ENCODE measurements around the gene ALLC.

- TF ChIP-seq POLR2AphosphoS5 (IDR thresholded peaks at IDR 0.05; ENCODE audit: low read depth, low read length) (no peak), TAF1 (IDR thresholded peaks at IDR 0.05; ENCODE audit: borderline replicate concordance, insufficient read depth, low read length) (no peak)
- TF ChIP-seq, protein P1, sequence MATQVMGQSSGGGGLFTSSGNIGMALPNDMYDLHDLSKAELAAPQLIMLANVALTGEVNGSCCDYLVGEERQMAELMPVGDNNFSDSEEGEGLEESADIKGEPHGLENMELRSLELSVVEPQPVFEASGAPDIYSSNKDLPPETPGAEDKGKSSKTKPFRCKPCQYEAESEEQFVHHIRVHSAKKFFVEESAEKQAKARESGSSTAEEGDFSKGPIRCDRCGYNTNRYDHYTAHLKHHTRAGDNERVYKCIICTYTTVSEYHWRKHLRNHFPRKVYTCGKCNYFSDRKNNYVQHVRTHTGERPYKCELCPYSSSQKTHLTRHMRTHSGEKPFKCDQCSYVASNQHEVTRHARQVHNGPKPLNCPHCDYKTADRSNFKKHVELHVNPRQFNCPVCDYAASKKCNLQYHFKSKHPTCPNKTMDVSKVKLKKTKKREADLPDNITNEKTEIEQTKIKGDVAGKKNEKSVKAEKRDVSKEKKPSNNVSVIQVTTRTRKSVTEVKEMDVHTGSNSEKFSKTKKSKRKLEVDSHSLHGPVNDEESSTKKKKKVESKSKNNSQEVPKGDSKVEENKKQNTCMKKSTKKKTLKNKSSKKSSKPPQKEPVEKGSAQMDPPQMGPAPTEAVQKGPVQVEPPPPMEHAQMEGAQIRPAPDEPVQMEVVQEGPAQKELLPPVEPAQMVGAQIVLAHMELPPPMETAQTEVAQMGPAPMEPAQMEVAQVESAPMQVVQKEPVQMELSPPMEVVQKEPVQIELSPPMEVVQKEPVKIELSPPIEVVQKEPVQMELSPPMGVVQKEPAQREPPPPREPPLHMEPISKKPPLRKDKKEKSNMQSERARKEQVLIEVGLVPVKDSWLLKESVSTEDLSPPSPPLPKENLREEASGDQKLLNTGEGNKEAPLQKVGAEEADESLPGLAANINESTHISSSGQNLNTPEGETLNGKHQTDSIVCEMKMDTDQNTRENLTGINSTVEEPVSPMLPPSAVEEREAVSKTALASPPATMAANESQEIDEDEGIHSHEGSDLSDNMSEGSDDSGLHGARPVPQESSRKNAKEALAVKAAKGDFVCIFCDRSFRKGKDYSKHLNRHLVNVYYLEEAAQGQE (IDR thresholded peaks at IDR 0.05; ENCODE audit: insufficient read depth in 1 of 2, low read depth in 2 of 2, low read length in 2 of 2): no peak
Observed at GRCh38 chr2:3704692-3705091, 46.7 kb downstream of the ALLC start.
